HepG2 (cell line): ENCODE measurements around the gene SLC1A3. TPM values are rescaled to one million over a fixed set of nuclear protein-coding genes. Genes with fewer than 3 reads are reported as not detected.
A peak's percentile ranks its signal among the peaks of the same experiment; 100 is the strongest.

Experiments
- ATAC-seq: fragments of 200-7000 bp; cut with Tn5 transposase; 3 replicates; pipeline ENCODE4 v1.9.1; 2020; ENCODE audit warnings: mild to moderate bottlenecking, moderate library complexity
- BruUV-seq: library from RNA; stranded (reverse); fragments of 400-500 nt; replicated peaks from 2 replicates; lab custom pipeline; 2021; lab: Mats Ljungman, UMichigan
- CTCF ChIA-PET: fragments of 300-600 bp; formaldehyde crosslinking; extraction: SDS; loops from one replicate; lab custom pipeline; 2021; ENCODE audit warnings: low total read pairs, inconsistent platforms, low intra/inter-chr PET ratio; lab: Yijun Ruan, JAX
- POLR2A ChIA-PET: fragments of 350-600 bp; sonication (Branson Sonifier 250); formaldehyde crosslinking; loops from one replicate; lab custom pipeline; 2020; ENCODE audit warnings: antibody characterized with exemption, inconsistent platforms; lab: Yijun Ruan, JAX
- DNase-seq: peaks from one replicate; pipeline ENCODE4 v3.0.0-alpha.2; 2015; ENCODE audit warnings: low spot score
- FAIRE-seq: peaks from 3 replicates; lab custom pipeline; 2011; peaks lifted over from hg19 to GRCh38; lab: Jason Lieb, UNC
- H2AFZ ChIP-seq: one replicate; pipeline ENCODE4 v1.6.1; 2011; ENCODE audit warnings: low read length, inconsistent platforms
- H3K27ac ChIP-seq: fragments of 300-600 bp; 3 replicates; pipeline ENCODE4 v1.8.0; 2011; ENCODE audit warnings: mixed run types, mild to moderate bottlenecking, mixed read lengths, low read length, inconsistent platforms; ENCODE audit not compliant: insufficient read depth; ENCODE audit errors: extremely low read length
- H3K27me3 ChIP-seq, 2 experiments: fragments of 200-600 bp in 1 of 2; 2 replicates in 1 of 2; 3 replicates in 1 of 2; pipeline versions ENCODE4 v1.6.0 to v1.8.0; 2011; ENCODE audit warnings: low read length in 2 of 2, mild to moderate bottlenecking in 2 of 2, moderate library complexity in 2 of 2, inconsistent platforms in 1 of 2; ENCODE audit not compliant: insufficient read depth in 2 of 2, control insufficient read depth in 1 of 2
- H3K36me3 ChIP-seq, 2 experiments: fragments of 200-600 bp in 1 of 2; replicated peaks in 1 of 2; 2 replicates in 1 of 2; 3 replicates in 1 of 2; pipeline versions ENCODE4 v1.5.1 to v1.8.0; 2011; ENCODE audit warnings: low read length in 2 of 2, inconsistent platforms in 1 of 2; ENCODE audit not compliant: insufficient read depth in 2 of 2, control insufficient read depth in 1 of 2
- H3K4me1 ChIP-seq: 2 replicates; pipeline ENCODE4 v1.5.1; 2012; ENCODE audit warnings: low read length, inconsistent platforms; ENCODE audit not compliant: insufficient read depth
- H3K4me2 ChIP-seq: 2 replicates; pipeline ENCODE4 v1.6.0; 2011; ENCODE audit warnings: low read depth, low read length, inconsistent platforms
- H3K4me3 ChIP-seq, 3 experiments: fragments of 200-600 bp in 1 of 3; sonication (generic), shearing (Covaris generic) in 1 of 3; replicated peaks in 1 of 3; 2 replicates each; pipeline ENCODE4 v1.5.1; 2011 to 2016; ENCODE audit warnings: low read length in 3 of 3, inconsistent platforms in 2 of 3, low read depth in 2 of 3, mild to moderate bottlenecking in 2 of 3, control low read depth in 1 of 3, mixed read lengths in 1 of 3; ENCODE audit not compliant: insufficient read depth in 1 of 3
- H3K79me2 ChIP-seq: one replicate; pipeline ENCODE4 v1.6.1; 2011; ENCODE audit warnings: low read length, inconsistent platforms; ENCODE audit not compliant: insufficient read depth
- H3K9ac ChIP-seq: 2 replicates; pipeline ENCODE4 v1.6.0; 2011; ENCODE audit warnings: mild to moderate bottlenecking, low read depth, low read length, inconsistent platforms; ENCODE audit not compliant: insufficient read depth
- H3K9me3 ChIP-seq: 2 replicates; pipeline ENCODE4 v1.5.1; 2012; ENCODE audit warnings: mild to moderate bottlenecking, low read length
- H4K20me1 ChIP-seq: 2 replicates; pipeline ENCODE4 v1.6.0; 2011; ENCODE audit warnings: inconsistent platforms, mild to moderate bottlenecking, low read length, moderate library complexity; ENCODE audit not compliant: insufficient read depth
- RAD21 ChIP-seq: fragments of 450-650 bp; formaldehyde crosslinking; IDR thresholded peaks from 2 replicates; pipeline ENCODE4 v1.5.0; 2020; ENCODE audit warnings: mild to moderate bottlenecking
- SMC3 ChIP-seq: IDR thresholded peaks from 2 replicates; pipeline ENCODE4 v1.6.1; 2011; ENCODE audit warnings: low read length, improper control_type of control experiment
- STAG1 ChIP-seq: sonication (generic); formaldehyde crosslinking; IDR thresholded peaks from 2 replicates; pipeline ENCODE4 v1.4.0; 2020; ENCODE audit warnings: missing genetic modification reagents
- ZNF136 ChIP-seq: sonication (generic); formaldehyde crosslinking; IDR thresholded peaks from 2 replicates; pipeline ENCODE4 v1.8.1; 2022; ENCODE audit warnings: low read depth, mild to moderate bottlenecking, moderate library complexity, missing genetic modification reagents
- ZNF292 ChIP-seq: sonication (generic); formaldehyde crosslinking; IDR thresholded peaks from 2 replicates; pipeline ENCODE4 v1.8.1; 2022; ENCODE audit warnings: mild to moderate bottlenecking, low read depth, missing genetic modification reagents, borderline replicate concordance
- ZNF3 ChIP-seq: IDR thresholded peaks from 2 replicates; pipeline ENCODE4 v1.7.0; 2017; ENCODE audit warnings: inconsistent platforms
- ZNF713 ChIP-seq: sonication (generic); formaldehyde crosslinking; IDR thresholded peaks from 2 replicates; pipeline ENCODE4 v1.4.0; 2020; ENCODE audit warnings: mild to moderate bottlenecking, missing genetic modification reagents
- ZNF788 ChIP-seq: sonication (generic); formaldehyde crosslinking; IDR thresholded peaks from 2 replicates; pipeline ENCODE4 v1.5.0; 2020; ENCODE audit warnings: mild to moderate bottlenecking, missing genetic modification reagents, borderline replicate concordance
- WGBS: methylation state at CpG from one replicate; pipeline ENCODE4 v1.1.6; 2017; ENCODE audit warnings: low lambda C conversion rate; 5-methylcytosine and 5-hydroxymethylcytosine counted together
- in situ Hi-C: cut with HindIII; loops from 2 replicates; pipeline ENCODE4 v1.10.0; 2017; ENCODE audit warnings: low pct_unique_long_range_greater_than_20kb; ENCODE audit not compliant: extremely low pct_ligation_motif_present
- intact Hi-C: fragments of 100-400 bp; cut with micrococcal nuclease; formaldehyde crosslinking; loops from one replicate; pipeline ENCODE4 v1.10.0; 2022; ENCODE audit not compliant: unreplicated experiment
- polyA plus RNA-seq, 8 experiments: library from polyadenylated mRNA; depleted of rRNA in 3 of 8; stranded (reverse) in 7 of 8; unstranded in 1 of 8; fragments of >200 nt; fragmentation: Illumina TruSeq in 4 of 8; extraction: Trizol in 4 of 8; gene quantifications; 2 replicates each; pipeline versions ENCODE4 v1.2.1 to v1.2.3, GENCODE V29; 2011 to 2016; ENCODE audit warnings: low read depth in 4 of 8, missing spikeins in 1 of 8, mixed read lengths in 1 of 8; ENCODE audit not compliant: insufficient read depth in 1 of 8
- total RNA-seq, 5 experiments: library from RNA; depleted of rRNA; stranded (reverse); fragments of >200 nt; fragmentation: Illumina TruSeq; extraction: Trizol; gene quantifications; 2 replicates each; pipeline ENCODE4 v1.2.3, GENCODE V29; 2016; ENCODE audit warnings: low read depth in 1 of 5
- TF ChIP-seq, protein P1 (sequence below): sonication (generic); formaldehyde crosslinking; IDR thresholded peaks from 2 replicates; pipeline ENCODE4 v1.5.0; 2020; ENCODE audit warnings: mild to moderate bottlenecking, missing genetic modification reagents
- TF ChIP-seq, protein P2 (sequence below): sonication (generic); formaldehyde crosslinking; IDR thresholded peaks from 2 replicates; pipeline ENCODE4 v1.5.0; 2020; ENCODE audit warnings: mild to moderate bottlenecking, missing genetic modification reagents, moderate library complexity

SLC1A3 gene
- total and polyA plus RNA-seq, 2 of the 13 experiments (the other 11 are each of a cell fraction or from before 2014, with no cell fraction given): 0.09 TPM; not detected in 1

DNA sequence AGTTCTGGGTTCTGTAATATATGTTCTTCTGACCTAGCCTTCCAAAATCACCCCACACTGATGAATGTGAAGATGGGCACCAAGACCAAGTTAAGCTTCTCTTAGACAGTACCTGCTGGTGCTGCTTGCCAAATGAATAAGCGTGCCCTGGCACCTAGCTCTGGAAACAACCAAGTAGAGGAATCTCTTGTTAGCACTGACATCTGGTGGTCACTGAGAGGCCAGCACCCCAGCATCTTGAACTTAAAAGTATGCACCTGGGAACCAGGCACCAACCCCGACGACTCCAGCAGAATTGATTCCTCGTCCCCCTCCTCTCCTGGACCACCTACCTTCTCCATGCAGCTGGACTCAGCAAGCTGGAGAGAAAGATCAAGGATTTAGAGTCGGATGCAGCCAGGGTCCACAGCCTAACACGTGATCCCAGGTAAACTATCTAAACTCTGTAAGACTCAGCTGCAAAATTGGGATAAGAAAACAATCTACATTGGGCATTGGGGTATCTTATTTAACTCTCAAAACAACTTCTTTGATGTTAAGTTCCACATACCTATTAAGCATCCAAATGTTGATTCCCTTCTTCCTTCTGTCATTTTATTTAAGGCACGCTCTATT, 89.8 kb downstream of the SLC1A3 start:
- peak; percentile 26 for DNase-seq
- in situ Hi-C loops: loop anchor here (25.0 kb wide), 2 partner anchors 434 to 634 kb away; partner anchors contain the start of gene UGT3A2
- POLR2A ChIA-PET: no interaction called here
- H3K4me1 ChIP-seq: no peaks in the 10 kb centered on the region
- no peak for TF ChIP-seq ZNF713 (CRISPR knock-in tag)
- TF ChIP-seq, protein P1, sequence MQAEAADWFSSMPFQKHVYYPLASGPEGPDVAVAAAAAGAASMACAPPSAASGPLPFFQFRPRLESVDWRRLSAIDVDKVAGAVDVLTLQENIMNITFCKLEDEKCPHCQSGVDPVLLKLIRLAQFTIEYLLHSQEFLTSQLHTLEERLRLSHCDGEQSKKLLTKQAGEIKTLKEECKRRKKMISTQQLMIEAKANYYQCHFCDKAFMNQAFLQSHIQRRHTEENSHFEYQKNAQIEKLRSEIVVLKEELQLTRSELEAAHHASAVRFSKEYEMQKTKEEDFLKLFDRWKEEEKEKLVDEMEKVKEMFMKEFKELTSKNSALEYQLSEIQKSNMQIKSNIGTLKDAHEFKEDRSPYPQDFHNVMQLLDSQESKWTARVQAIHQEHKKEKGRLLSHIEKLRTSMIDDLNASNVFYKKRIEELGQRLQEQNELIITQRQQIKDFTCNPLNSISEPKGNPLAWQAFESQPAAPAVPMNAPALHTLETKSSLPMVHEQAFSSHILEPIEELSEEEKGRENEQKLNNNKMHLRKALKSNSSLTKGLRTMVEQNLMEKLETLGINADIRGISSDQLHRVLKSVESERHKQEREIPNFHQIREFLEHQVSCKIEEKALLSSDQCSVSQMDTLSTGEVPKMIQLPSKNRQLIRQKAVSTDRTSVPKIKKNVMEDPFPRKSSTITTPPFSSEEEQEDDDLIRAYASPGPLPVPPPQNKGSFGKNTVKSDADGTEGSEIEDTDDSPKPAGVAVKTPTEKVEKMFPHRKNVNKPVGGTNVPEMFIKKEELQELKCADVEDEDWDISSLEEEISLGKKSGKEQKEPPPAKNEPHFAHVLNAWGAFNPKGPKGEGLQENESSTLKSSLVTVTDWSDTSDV (CRISPR knock-in tag): no peak
- TF ChIP-seq ZNF3 (CRISPR knock-in tag): peak; percentile 80; the same call in 1 of the 2 replicates
- no peak for TF ChIP-seq ZNF136
- TF ChIP-seq STAG1 (CRISPR knock-in tag): peak; percentile 66
- TF ChIP-seq SMC3: peak; percentile 51; the same call in 1 of the 2 replicates
- TF ChIP-seq, protein P2, sequence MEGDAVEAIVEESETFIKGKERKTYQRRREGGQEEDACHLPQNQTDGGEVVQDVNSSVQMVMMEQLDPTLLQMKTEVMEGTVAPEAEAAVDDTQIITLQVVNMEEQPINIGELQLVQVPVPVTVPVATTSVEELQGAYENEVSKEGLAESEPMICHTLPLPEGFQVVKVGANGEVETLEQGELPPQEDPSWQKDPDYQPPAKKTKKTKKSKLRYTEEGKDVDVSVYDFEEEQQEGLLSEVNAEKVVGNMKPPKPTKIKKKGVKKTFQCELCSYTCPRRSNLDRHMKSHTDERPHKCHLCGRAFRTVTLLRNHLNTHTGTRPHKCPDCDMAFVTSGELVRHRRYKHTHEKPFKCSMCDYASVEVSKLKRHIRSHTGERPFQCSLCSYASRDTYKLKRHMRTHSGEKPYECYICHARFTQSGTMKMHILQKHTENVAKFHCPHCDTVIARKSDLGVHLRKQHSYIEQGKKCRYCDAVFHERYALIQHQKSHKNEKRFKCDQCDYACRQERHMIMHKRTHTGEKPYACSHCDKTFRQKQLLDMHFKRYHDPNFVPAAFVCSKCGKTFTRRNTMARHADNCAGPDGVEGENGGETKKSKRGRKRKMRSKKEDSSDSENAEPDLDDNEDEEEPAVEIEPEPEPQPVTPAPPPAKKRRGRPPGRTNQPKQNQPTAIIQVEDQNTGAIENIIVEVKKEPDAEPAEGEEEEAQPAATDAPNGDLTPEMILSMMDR (CRISPR knock-in tag): peak; percentile 73
- TF ChIP-seq ZNF292 (CRISPR knock-in tag): no peak
- TF ChIP-seq ZNF788 (CRISPR knock-in tag): no peak
- 0 out of 2 replicates have a peak, but pooled peaks have one; percentile 42 for TF ChIP-seq RAD21 (CRISPR knock-in tag)
- no TSS peak for BruUV-seq
- no peaks in the 10 kb centered on the region for H4K20me1 ChIP-seq
- 19% methylated on average over 5 of the region's 7 CpGs for WGBS
- H3K9me3 ChIP-seq: no peaks in the 10 kb centered on the region
- CTCF ChIA-PET: interaction anchor here (1.3 kb wide), 1 partner anchor 281 kb away, joined by 5 read pairs; no protein-coding TSS in a partner anchor
- no peak overlapping the region for H3K4me2 ChIP-seq
- H3K36me3 ChIP-seq: no peaks in the 10 kb centered on the region
- no peak overlapping the region for H3K4me3 ChIP-seq
- H2AFZ ChIP-seq: no peak overlapping the region
- FAIRE-seq: peak; percentile 58
- ATAC-seq: peak; percentile 79
- H3K9ac ChIP-seq: no peak overlapping the region
- no peaks in the 10 kb centered on the region for H3K79me2 ChIP-seq
- H3K27ac ChIP-seq: no peak overlapping the region
- no peaks in the 10 kb centered on the region; a peak in 2 of 5 replicates for H3K27me3 ChIP-seq
- intact Hi-C loops: loop anchor here (1.0 to 10.0 kb wide), 2 partner anchors 189 to 621 kb away; no protein-coding TSS in a partner anchor
